Tongue (tissue), 2 donors: ENCODE results near the gene DELE1. TPM values are rescaled to one million over a fixed set of nuclear protein-coding genes. Genes with fewer than 3 reads are reported as not detected.
"Not testable (repeated sequence)": the region's sequence is repeated elsewhere in the genome, so short reads cannot be mapped to it uniquely, and the experiment has no call there.

Experiments
- DNase-seq: peaks from one replicate; pipeline ENCODE4 v3.0.0-alpha.2; 2015
- total RNA-seq: library from RNA; depleted of rRNA; stranded (reverse); fragments of >200 nt; gene quantifications from one replicate; pipeline ENCODE4 v1.2.3, GENCODE V29; 2014

DELE1 gene
- total RNA-seq, 1 donor from 2014 or later, result 61.7 TPM

- DNase-seq, result not testable (repeated sequence)
Measured at GRCh38 chr5:141922827-141923447, 734 bp upstream of the DELE1 start.

DNA sequence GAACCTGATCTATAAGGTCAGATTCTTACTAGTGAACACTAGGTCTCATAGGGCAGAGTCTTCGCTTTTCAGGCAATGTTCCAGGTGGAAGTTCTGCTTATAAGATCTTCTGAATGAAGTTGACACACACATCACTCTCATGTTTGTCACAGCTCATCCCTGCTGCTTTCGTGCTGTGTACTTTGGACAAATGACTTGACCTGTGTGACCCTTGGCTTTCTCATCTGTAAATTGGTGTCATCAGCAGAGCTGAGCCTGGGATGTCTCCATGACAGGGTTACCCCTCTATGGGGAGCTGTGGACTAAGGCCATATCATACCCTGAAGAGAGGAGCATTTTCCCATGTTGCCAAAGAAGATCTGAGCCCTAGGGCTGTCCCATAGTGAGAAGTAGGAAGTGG lies 2.8 kb downstream of the DELE1 start:
- DNase-seq, result no peak

- no peak for DNase-seq
Measured at GRCh38 chr5:141928051-141928450, 4.4 kb downstream of the DELE1 start.

DNA sequence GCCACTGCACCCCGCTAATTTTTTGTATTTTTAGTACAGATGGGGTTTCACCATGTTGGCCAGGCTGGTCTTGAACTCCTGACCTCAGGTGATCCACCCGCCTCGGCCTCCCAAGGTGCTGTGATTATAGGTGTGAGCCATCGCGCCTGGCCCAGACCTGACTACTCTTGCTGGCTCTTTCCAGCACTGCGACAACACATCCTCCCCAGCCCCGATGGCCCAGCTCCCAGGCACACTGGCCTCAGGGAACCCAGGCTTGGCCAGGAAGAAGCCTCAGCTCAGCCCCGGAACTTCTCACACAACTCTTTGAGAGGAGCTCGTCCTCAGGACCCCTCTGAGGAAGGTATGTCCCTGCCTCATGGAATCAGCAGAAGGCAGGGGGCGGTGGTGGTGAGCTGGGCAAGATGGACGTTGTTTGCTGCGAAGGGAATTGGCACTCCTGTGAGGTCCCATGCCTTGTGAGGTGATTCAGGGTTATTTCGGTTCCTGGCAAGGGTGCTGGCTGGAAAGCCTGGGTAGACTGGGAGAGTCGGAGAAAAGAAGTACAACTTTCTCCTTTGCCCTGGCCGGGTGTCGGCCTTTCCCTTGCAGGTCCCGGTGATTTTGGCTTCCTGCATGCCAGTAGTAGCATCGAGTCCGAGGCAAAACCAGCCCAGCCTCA lies 5.9 kb downstream of the DELE1 start:
- DNase-seq, result no peak

DNA sequence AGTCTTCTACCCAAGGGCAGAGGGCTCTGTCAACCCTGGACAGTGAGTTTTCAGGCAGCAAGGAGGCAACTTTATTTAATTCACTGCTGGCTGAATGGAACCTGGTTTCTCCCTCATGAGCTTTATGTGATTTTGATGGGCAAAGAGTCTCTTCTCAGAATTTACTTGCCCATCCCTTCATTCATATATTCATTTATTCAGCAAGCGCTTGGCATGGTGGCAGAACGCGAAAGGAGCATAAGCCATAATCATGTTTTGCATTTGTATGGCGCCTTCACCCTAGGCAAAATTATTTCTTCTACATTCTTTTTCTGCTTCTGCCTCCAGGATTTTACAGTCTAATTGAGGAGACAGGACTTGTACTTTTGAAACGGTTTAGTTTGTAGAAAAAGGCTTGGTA lies 8.0 kb downstream of the DELE1 start:
- no peak for DNase-seq

DNA sequence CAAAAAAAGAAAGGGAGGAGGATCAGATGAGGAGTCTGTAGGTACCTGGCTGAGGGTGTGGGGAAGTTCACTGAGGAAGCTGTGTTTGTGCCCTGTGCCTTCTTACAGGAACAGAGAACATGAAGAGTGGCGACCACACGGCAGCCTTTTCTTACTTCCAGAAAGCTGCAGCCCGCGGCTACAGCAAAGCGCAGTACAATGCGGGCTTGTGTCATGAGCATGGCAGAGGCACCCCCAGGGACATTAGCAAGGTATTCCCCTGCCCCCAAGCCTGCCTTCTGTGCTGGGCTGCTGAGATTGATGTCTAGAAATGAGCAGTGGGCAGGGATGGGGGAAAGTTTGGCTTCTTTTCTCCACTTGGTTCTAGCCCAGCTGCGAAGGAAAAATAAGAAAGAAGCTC lies 9.5 kb downstream of the DELE1 start:
- DNase-seq, result no peak

DNA sequence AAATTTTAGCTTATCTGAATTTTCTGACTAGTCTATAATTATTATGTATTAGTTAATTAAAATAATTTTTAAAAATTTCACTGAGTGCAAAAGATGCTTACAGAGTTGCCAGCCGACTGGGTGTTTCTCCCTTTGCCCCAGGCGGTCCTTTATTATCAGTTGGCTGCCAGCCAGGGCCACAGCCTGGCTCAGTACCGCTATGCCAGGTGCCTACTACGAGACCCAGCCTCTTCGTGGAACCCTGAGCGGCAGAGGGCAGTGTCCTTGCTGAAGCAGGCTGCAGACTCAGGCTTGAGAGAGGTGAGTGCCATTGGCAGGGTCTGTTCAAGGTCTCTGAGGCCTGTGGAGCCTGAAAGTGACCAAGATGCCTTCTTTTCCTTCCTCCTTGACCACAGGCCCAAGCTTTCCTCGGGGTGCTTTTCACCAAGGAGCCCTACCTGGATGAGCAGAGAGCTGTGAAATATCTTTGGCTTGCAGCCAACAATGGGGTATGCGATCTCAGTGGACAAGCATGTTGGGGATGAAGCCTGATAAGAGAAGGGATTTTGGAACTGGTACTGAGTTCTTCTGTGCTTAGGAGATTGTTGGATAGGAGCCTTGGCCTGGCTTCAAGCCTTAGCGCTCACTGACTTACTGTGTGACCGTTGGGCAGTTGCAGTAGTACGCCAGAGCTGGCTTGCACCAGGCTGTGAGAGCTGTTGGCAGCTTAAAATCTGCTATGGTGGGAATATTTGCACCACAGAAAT lies 10.6 kb downstream of the DELE1 start:
- DNase-seq, result no peak

GRCh38 chr5:141935538-141935937 lies 11.9 kb downstream of the DELE1 start:
- DNase-seq, result no peak

- DNase-seq, result no peak
Measured at GRCh38 chr5:141940695-141941271, 17.1 kb downstream of the DELE1 start.

- no peak for DNase-seq
Measured at GRCh38 chr5:141941307-141941706, 17.6 kb downstream of the DELE1 start.

GRCh38 chr5:141941779-141942178 lies 18.1 kb downstream of the DELE1 start:
- DNase-seq, result no peak

DNA sequence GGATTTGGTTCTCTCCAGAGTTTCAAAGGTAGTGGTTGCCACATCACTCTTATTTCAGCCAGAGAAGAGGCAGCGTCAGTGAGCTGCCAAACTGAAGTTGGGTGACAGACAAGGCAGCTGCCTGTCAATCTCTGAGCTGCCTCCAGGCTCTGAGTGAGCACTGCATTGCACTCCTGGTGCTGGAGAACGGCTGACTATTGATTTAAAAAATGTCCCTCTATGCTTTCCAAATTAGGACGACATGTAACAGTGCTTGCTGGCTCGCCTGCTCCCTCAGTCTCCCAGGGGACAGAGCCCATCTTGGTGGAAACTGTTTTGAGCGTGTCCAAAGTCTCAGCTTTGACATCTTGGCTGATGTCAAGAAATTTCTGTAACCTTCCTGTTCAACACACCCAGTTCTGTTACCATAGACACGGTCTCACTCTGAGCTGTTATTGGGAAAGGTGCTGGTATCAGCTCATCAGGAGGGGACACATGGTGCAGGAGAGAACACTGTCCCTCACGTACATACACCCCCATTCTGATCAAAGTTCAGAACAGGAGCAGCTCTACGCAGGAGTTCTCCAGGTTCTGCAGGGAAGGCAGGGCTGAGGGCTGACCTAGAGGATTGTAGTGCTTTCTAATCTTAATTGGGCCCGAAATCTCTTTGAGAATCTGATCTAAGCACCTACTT lies 18.6 kb downstream of the DELE1 start:
- no peak for DNase-seq

DNA sequence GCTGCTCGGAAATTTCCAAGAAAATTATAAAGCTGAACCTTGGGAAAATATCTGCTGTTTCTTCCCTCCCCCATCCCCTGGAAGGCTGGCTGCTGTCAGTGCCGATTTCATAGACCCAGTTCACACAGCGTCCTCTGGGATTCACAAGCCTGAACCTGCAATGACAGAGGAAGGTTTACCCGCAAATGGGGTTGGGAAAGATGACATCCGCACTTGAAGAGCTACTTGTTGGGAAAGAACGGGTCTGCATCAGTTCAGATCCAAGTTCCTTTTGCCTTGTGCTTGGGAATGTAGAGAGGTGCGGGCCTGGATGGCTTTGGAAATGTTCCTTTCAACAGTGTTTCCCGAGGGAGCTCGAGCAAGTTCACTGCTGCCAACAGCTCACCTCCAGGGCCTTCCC lies 20.4 kb downstream of the DELE1 start:
- DNase-seq, result no peak

- peak; percentile 40 for DNase-seq
Measured at GRCh38 chr5:141945511-141946051, 21.9 kb downstream of the DELE1 start.

- DNase-seq, result no peak
Measured at GRCh38 chr5:141947316-141947715, 23.6 kb downstream of the DELE1 start.

DNA sequence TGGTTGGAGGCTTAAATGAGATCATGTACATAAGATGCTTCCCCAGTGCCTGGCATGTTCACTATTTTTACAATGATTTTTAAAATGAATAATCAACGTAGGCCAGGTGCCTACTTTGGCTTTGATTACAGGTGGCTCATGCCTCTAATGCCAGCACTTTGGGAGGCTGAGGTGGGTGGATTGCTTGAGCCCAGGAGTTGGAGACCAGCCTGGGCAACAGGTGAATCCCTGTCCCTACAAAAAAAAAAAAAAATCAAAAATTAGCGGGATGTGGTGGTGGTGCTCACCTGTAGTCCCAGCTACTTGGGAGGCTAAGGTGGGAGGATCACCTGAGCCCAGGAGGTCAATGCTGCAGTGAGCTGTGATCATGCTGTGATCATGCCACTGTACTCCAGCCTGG lies 25.1 kb downstream of the DELE1 start:
- no peak for DNase-seq

DNA sequence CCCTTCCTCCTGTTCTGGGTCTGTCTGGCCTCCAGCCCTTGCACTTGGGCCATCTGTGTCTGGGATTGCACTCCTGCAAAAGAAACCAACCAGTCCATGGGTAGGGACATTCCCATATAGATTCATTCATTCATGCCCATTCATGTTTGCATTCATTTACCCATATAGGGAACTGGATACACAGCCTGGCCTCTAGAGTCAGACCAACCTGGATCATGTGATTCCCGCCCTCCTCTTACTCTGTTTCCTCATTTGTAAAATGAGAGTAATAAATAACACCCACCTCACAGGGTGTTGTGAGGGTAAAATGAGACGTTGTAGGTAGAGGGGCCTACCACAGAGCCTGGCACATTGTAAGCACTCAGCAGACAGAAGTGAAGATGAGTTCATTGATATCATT lies 25.8 kb downstream of the DELE1 start:
- DNase-seq, result no peak

- DNase-seq, result no peak
Measured at GRCh38 chr5:141950207-141951005, 26.7 kb downstream of the DELE1 start.

GRCh38 chr5:141951332-141951781 lies 27.7 kb downstream of the DELE1 start:
- no peak for DNase-seq

DNA sequence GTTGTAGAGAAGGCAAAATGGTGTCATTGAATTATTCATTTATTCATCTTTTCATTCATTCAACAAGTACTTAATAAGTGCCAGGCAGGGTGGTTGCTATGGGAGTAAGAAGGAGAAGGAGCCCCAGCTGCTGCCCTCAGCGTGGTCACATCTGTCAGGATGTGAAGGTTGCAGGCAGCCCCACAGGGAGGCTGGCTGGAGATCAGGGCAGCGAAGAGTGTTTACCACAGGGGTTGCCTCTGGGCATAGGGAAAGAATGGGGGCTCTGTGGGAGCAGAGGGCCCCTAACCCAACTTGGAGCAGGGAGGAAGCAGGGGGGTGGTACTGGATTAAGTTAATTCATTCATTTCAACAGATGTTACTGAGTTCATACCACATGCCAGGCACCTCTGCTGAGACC lies 28.3 kb downstream of the DELE1 start:
- no peak for DNase-seq

DNA sequence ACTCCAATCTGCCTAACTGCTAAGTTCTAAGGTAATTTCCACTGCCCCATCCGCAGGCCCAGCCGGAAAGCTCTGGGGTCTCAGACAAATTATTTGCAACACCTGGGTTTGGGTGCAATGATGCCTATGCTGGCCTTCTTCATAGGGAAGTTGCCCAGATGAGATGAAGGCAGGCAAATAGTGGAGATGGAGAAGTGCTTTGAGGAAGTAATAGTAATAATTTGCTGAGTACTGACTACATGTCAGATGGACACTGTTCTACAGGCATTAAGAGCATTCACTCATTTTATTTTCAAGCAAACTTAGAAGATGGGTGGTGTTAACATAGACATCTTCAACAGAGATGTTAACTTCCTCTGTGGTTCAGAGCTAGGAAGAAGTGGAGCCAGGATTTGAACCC lies 30.5 kb downstream of the DELE1 start:
- no peak for DNase-seq
